GM18870 (cell line): ENCODE measurements around the gene SLFN12.
"Not testable (repeated sequence)": the region's sequence is repeated elsewhere in the genome, so short reads cannot be mapped to it uniquely, and the experiment has no call there.

Experiments used
- ATAC-seq: cut with Tn5 transposase; IDR thresholded peaks from one replicate; pipeline ENCODE4 v1.9.1; 2021; ENCODE audit warnings: moderate library complexity; ENCODE audit not compliant: unreplicated experiment

The SLFN12 gene

GRCh38 chr17:35432176-35433074 is at the start of gene SLFN12:
TSS of gene SLFN12 (minus strand) at chr17:35432500. CDS start at chr17:35423028, 9,472 bp downstream.
- peak; percentile 69 for ATAC-seq

GRCh38 chr17:35479271-35479670 is 47.0 kb upstream of the SLFN12 start:
- ATAC-seq = no peak

GRCh38 chr17:35477248-35477647 is 44.9 kb upstream of the SLFN12 start:
- ATAC-seq = no peak

GRCh38 chr17:35476283-35476820 is 44.1 kb upstream of the SLFN12 start:
- ATAC-seq = no peak

GRCh38 chr17:35468475-35468874 is 36.2 kb upstream of the SLFN12 start:
- no peak for ATAC-seq

GRCh38 chr17:35467824-35468223 is 35.5 kb upstream of the SLFN12 start:
- ATAC-seq = no peak

GRCh38 chr17:35460354-35460851 is 28.1 kb upstream of the SLFN12 start:
- no peak for ATAC-seq

GRCh38 chr17:35454035-35454434 is 21.7 kb upstream of the SLFN12 start:
- ATAC-seq = not testable (repeated sequence)

GRCh38 chr17:35453171-35453570 is 20.9 kb upstream of the SLFN12 start:
- no peak for ATAC-seq

GRCh38 chr17:35449371-35449931 is 17.2 kb upstream of the SLFN12 start:
- ATAC-seq = no peak

GRCh38 chr17:35448899-35449227 is 16.6 kb upstream of the SLFN12 start:
- no peak for ATAC-seq

- peak; percentile 62 for ATAC-seq
Observed at GRCh38 chr17:35448214-35448898, 16.1 kb upstream of the SLFN12 start, which contains the start of gene SLFN13. TSS of gene SLFN13 (minus strand) at chr17:35448766. CDS start at chr17:35445680, 3,086 bp downstream.

GRCh38 chr17:35447499-35447898 is 15.2 kb upstream of the SLFN12 start:
- ATAC-seq = no peak

- no peak for ATAC-seq
Observed at GRCh38 chr17:35438433-35438832, 6.1 kb upstream of the SLFN12 start.

GRCh38 chr17:35433075-35433894 is 985 bp upstream of the SLFN12 start:
- peak; percentile 58 for ATAC-seq

- ATAC-seq = no peak
Observed at GRCh38 chr17:35429702-35430101, 2.6 kb downstream of the SLFN12 start.

- no peak for ATAC-seq
Observed at GRCh38 chr17:35428229-35428628, 4.1 kb downstream of the SLFN12 start.

GRCh38 chr17:35423761-35424160 is 8.5 kb downstream of the SLFN12 start:
- no peak for ATAC-seq

- not testable (repeated sequence) for ATAC-seq
Observed at GRCh38 chr17:35421069-35421468, 11.2 kb downstream of the SLFN12 start.

GRCh38 chr17:35416659-35417058 is 15.6 kb downstream of the SLFN12 start:
- ATAC-seq = no peak
